Measurements from ENCODE around the gene TFCP2L1. TPM values are rescaled to one million over a fixed set of nuclear protein-coding genes. Genes with fewer than 3 reads are reported as not detected.

TFCP2L1 gene
- total RNA-seq, 4 donors from 2014 or later: 3.6 to 7.9 (median 5.9) TPM

DNA sequence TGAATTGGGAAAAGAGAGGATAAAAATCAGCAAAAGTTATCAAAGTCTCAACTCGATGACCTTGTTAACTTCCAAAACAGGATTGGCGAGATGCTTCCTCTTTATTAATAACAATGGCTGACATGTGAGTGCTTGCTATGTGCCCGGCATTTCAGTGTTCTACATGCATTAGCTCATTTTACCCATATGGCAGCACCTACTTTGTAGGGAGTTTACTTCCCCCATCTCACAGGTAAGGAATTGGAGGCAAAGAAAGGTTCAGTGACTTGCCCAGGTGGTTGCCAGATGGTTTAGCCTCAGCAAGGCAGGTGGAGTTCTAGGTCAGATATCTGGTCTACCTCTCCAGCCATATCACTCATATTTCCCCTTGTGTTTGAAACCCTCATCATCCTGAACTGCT, 12.4 kb downstream of the TFCP2L1 start:
- no peak for TF ChIP-seq CTCF (IDR thresholded peaks at IDR 0.05; ENCODE audit: low read depth)

DNA sequence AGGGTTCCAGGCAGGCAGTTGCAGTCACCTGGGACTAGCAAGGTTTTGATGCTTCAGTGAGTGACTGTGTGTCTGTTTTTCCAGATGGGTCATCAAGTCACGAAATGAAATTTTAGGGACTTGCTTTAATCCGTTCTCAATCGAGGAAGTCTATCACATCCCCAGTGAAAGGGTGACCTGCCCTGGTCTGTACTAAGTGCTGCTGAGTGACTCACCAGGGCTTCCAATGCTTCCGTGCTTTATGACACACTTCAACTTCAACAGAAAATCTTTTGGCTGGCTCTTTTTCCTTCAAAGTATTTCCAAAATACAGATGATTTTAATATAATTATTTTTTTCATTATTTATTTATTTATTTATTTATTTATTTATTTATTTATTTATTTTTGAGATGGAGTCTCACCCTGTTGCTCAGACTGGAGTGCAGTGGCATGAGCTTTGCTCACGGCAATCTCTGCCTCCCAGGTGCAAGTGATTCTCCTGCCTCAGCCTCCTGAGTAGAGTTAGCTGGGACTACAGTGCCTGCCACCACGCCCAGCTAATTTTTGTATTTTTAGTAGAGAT, 18.4 kb downstream of the TFCP2L1 start:
- no peak for TF ChIP-seq CTCF (IDR thresholded peaks at IDR 0.05; ENCODE audit: low read depth)

GRCh38 chr2:121263996-121264715, 20.8 kb downstream of the TFCP2L1 start:
- TF ChIP-seq CTCF (IDR thresholded peaks at IDR 0.05; ENCODE audit: low read depth): no peak

DNA sequence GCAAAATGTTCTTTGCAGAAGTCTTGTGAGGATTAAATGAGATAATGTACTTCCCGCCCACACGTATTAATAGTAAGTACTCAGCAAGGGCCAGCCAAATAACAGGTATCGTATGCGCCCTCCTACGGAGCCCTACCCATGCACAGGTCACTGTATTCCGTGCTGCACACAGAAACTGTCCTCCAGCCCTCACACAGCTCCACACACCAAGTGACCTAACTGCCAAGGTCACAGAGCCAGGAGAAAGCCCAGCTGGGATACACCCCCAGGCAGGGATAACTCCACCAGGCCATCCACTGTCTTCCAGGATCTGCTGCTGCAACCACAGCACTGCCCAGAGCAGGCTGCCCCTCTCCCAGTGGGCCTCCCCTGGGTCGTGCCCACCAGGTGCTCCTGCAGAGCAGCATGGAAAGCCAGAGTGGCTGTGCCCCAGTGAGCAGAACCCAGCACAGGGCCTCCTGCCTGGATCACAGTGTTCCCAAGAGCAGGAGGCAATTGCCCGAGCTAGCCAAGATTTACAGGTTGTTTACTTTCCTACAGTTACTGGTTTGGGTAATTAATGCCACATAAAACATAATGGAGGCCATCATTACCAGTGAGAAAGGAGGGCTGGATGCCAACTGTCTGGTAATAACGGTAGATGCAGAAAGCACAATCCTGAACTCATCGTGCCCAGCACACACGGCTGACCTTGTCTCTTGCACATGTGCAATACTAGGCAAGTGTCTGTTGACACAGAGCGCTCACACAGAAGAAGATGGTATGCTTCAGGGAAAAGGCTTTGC, 24.4 kb downstream of the TFCP2L1 start:
- no peak for TF ChIP-seq CTCF (IDR thresholded peaks at IDR 0.05; ENCODE audit: low read depth)

- no peak for TF ChIP-seq CTCF (IDR thresholded peaks at IDR 0.05; ENCODE audit: low read depth)
Measured at GRCh38 chr2:121258051-121258450, 27.0 kb downstream of the TFCP2L1 start.

DNA sequence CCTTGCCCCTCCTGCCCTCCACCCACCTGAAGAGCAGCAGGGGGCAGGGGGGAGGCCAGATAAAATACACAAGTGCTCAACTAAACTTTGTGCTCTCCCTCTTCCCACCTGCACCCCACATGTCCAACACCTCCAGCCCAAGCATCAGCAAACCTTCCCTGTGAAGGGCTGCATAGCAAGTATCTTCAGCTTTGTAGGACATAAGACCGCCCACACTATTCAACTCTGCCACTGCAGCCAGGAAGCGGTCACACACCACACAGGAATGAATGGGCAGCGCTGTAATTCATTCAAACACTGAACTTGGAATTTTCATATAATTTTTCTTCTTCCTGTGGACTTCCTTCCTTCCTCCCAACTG, 27.5 kb downstream of the TFCP2L1 start:
- TF ChIP-seq CTCF (IDR thresholded peaks at IDR 0.05; ENCODE audit: low read depth): no peak
